Vagina (tissue), 2 donors: ENCODE results near the gene EBF4. TPM values are rescaled to one million over a fixed set of nuclear protein-coding genes. Genes with fewer than 3 reads are reported as not detected.

Source experiments
- DNase-seq, 2 donors: peaks; one replicate each; pipeline ENCODE4 v3.0.0-alpha.2; 2017; ENCODE audit errors: extremely low spot score in 2 of 2
- H3K27ac ChIP-seq: fragments of 200-600 bp; sonication (generic); one replicate; pipeline ENCODE4 v1.5.1; 2019
- H3K27me3 ChIP-seq: fragments of 200-600 bp; sonication (generic); one replicate; pipeline ENCODE4 v1.5.1; 2019
- H3K36me3 ChIP-seq, 2 donors: fragments of 200-600 bp; sonication (generic); one replicate each; pipeline ENCODE4 v1.5.1; 2017 to 2019
- H3K4me1 ChIP-seq: fragments of 200-600 bp; sonication (generic); one replicate; pipeline ENCODE4 v1.5.1; 2019
- H3K4me3 ChIP-seq, 2 donors: fragments of 200-600 bp; sonication (generic); 1 replicate in 1 of 2; 2 replicates in 1 of 2; pipeline ENCODE4 v1.5.1; 2016 to 2019
- H3K9me3 ChIP-seq: fragments of 200-600 bp; sonication (generic); one replicate; pipeline ENCODE4 v1.5.1; 2019
- CTCF ChIP-seq, 3 experiments: fragments of 450-650 bp in 2 of 3; fragments of 200-600 bp in 1 of 3; sonication (generic) in 1 of 3; IDR thresholded peaks; one replicate each; pipeline ENCODE4 v1.5.1; 2017 to 2019; ENCODE audit warnings: antibody characterized with exemption in 3 of 3, mild to moderate bottlenecking in 2 of 3, moderate library complexity in 2 of 3
- POLR2A ChIP-seq, 2 donors: fragments of 450-650 bp; IDR thresholded peaks; one replicate each; pipeline ENCODE4 v1.6.1; 2017; ENCODE audit warnings: antibody characterized with exemption in 2 of 2, mild to moderate bottlenecking in 2 of 2, moderate library complexity in 2 of 2
- POLR2AphosphoS5 ChIP-seq, 2 donors: sonication (generic); formaldehyde crosslinking; IDR thresholded peaks; one replicate each; pipeline ENCODE4 v1.9.0; 2017; ENCODE audit warnings: antibody characterized with exemption in 2 of 2, mild to moderate bottlenecking in 2 of 2, low read depth in 1 of 2; ENCODE audit not compliant: insufficient read depth in 1 of 2
- intact Hi-C: fragments of 100-400 bp; cut with DNase I; formaldehyde crosslinking; loops from one replicate; pipeline ENCODE4 v1.15.1; 2023
- total RNA-seq: library from RNA; depleted of rRNA; stranded (reverse); fragments of >200 nt; gene quantifications from one replicate; pipeline ENCODE4 v1.2.3, GENCODE V29; 2016

EBF4 gene
- total RNA-seq, 1 donor from 2014 or later: 23.1 TPM

- peak in 1 of 2 donors; percentile 81 for DNase-seq
- no peaks in the 10 kb centered on the region for H3K27me3 ChIP-seq
- no peaks in the 10 kb centered on the region for H3K36me3 ChIP-seq
- TF ChIP-seq POLR2A (IDR thresholded peaks at IDR 0.05) (no peak), POLR2AphosphoS5 (IDR thresholded peaks at IDR 0.05; ENCODE audit: insufficient read depth in 1 of 2, low read depth in 1 of 2) (no peak), CTCF (IDR thresholded peaks at IDR 0.05) (no peak)
- H3K9me3 ChIP-seq: no peaks in the 10 kb centered on the region
- no peak overlapping the region for H3K27ac ChIP-seq
- intact Hi-C loops: no loop called here
- H3K4me1 ChIP-seq: peaks cover 11% of the 10 kb centered on the region
- H3K4me3 ChIP-seq: no peak overlapping the region
Observed at GRCh38 chr20:2698912-2699311, 6.3 kb downstream of the EBF4 start.

GRCh38 chr20:2699775-2700413, 7.3 kb downstream of the EBF4 start:
- H3K27ac ChIP-seq: no peak overlapping the region
- peaks cover under 1% of the 10 kb centered on the region for H3K4me1 ChIP-seq
- TF ChIP-seq POLR2A (IDR thresholded peaks at IDR 0.05): no peak
- TF ChIP-seq CTCF (IDR thresholded peaks at IDR 0.05): no peak
- no peak for TF ChIP-seq POLR2AphosphoS5 (IDR thresholded peaks at IDR 0.05; ENCODE audit: insufficient read depth in 1 of 2, low read depth in 1 of 2)
- no peaks in the 10 kb centered on the region for H3K36me3 ChIP-seq
- H3K27me3 ChIP-seq: no peaks in the 10 kb centered on the region
- peak in 1 of 2 donors; percentile 58 for DNase-seq
- no peak overlapping the region for H3K4me3 ChIP-seq
- H3K9me3 ChIP-seq: no peaks in the 10 kb centered on the region
- intact Hi-C loops: no loop called here

DNA sequence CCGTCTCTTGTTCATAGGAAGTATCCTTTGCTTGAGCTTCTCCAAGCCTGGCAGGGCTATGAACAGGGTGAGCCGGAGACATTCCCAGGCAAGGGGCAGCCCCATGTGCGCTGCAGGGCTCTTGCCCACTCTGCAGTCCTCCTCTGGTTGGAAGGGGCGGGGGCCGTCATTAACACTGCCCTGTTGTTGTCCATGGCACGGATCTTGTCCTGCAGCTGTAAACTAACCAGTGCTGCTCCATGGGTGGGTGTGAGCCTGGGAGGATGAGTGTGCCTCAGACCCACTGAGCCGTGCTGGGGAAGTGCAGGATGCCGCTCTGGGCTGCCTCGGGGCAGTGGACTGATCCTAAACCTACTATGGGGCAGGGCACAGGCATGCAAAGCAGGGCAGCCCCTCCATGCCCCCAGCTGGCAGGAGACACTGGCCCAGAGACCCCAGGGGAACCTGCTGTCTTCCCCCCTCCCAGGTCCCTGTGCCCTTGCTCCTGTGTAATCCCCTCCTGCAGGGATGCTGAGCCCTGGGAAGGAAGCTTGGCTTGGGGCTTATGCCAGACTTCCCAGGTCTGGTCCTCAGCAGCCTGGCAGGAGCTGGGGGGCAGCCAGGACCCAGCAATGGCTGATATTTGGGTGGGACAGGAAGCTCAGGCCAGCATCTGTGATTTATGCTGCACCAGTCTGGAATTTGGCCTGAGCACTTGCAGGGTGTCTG, 8.5 kb downstream of the EBF4 start:
- H3K4me3 ChIP-seq: no peak overlapping the region
- no peaks in the 10 kb centered on the region for H3K9me3 ChIP-seq
- H3K4me1 ChIP-seq: no peaks in the 10 kb centered on the region
- no peaks in the 10 kb centered on the region for H3K36me3 ChIP-seq
- no peak overlapping the region for H3K27ac ChIP-seq
- intact Hi-C loops: no loop called here
- peak in 1 of 2 donors; percentile 84 for DNase-seq
- TF ChIP-seq POLR2A (IDR thresholded peaks at IDR 0.05): no peak
- TF ChIP-seq CTCF (IDR thresholded peaks at IDR 0.05): no peak
- no peak for TF ChIP-seq POLR2AphosphoS5 (IDR thresholded peaks at IDR 0.05; ENCODE audit: insufficient read depth in 1 of 2, low read depth in 1 of 2)
- no peaks in the 10 kb centered on the region for H3K27me3 ChIP-seq

DNA sequence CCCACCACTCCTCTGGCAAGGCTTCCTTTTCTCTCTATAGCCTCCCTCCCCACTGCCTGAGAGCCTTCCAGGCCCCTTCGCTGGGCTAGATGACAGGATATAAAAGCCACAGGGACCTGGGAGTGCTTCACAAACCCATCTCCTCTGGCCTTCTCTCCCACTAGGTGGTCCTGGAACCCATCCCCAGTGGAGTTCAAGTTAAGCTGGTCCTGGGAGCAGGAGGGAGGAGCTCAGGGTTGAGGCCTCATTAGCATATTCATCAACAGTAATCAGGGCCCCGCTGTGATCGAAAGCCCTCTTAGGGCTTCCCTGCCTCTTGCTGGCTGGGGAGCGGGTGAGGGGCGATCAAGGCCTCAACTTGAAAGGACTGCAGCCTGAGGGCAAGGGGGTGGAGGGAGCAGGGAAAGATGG, 9.1 kb downstream of the EBF4 start:
- Histone ChIP-seq H3K27ac (no peak overlapping the region), H3K4me1 (no peaks in the 10 kb centered on the region)
- intact Hi-C loops: no loop called here

More for the DNA sequence above, 9.1 kb downstream of the EBF4 start:
- Histone ChIP-seq H3K9me3 (no peaks in the 10 kb centered on the region), H3K4me3 (no peak overlapping the region), H3K36me3 (no peaks in the 10 kb centered on the region), H3K27me3 (no peaks in the 10 kb centered on the region)
- TF ChIP-seq CTCF (IDR thresholded peaks at IDR 0.05) (no peak), POLR2A (IDR thresholded peaks at IDR 0.05) (no peak), POLR2AphosphoS5 (IDR thresholded peaks at IDR 0.05; ENCODE audit: insufficient read depth in 1 of 2, low read depth in 1 of 2) (no peak)
- peak in 1 of 2 donors; percentile 49 for DNase-seq
